ENCODE measurements around the gene ARHGEF17.

Gene ARHGEF17

DNA sequence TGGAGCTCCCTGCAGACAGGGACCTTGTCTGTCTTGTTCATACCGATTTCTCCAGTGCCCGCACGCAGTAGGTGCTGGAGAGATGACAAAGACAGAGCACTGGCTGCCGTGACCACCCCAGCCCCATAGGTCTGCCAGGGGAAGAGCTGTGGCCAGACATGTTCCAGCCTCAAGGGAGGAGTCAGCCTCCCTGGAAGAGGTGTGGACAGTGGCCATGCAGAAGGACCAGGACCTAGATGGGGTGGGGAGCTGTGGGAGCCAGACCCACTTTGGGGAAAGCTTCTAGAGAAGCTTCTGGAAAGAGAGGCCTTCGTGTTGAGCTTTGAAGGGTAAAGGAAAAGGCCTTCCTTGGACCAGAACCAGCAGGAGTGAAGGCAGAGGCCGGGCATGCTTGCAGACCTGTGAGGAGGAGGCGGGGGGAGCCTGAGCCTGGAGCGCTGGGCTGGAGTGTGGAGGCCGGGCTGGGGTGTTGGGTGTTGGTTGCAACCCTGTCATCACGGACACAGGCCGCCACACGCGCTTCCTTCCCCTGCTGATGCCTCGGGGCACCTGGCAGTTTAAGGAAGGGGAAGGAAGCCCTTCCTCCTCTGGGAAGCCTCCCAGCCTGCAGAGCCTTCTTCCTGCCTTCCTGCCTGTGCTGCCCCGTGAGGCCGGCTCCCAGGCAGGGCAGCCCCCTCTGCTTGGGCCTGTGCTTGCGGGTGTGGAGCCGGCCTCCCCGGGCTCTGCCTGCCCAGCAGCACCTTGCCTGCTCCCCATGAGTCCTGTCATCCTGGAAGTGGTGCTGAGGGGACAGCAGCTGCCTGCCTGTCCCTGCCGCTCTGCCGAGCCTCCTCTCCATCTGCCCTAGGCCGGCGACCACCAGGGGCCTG, 80.4 kb downstream of the ARHGEF17 start:
- no peak for ATAC-seq
- no peak for TF ChIP-seq PPARA (CRISPR knock-in tag; IDR thresholded peaks at IDR 0.05; ENCODE audit: borderline replicate concordance)
- TF ChIP-seq ZNF8 (CRISPR knock-in tag; IDR thresholded peaks at IDR 0.05) = no peak
- TF ChIP-seq, protein P1, sequence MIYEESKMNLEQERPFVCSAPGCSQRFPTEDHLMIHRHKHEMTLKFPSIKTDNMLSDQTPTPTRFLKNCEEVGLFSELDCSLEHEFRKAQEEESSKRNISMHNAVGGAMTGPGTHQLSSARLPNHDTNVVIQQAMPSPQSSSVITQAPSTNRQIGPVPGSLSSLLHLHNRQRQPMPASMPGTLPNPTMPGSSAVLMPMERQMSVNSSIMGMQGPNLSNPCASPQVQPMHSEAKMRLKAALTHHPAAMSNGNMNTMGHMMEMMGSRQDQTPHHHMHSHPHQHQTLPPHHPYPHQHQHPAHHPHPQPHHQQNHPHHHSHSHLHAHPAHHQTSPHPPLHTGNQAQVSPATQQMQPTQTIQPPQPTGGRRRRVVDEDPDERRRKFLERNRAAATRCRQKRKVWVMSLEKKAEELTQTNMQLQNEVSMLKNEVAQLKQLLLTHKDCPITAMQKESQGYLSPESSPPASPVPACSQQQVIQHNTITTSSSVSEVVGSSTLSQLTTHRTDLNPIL (CRISPR knock-in tag; IDR thresholded peaks at IDR 0.05; ENCODE audit: low read depth) = no peak
- no peak for TF ChIP-seq TCF4 (CRISPR knock-in tag; IDR thresholded peaks at IDR 0.05; ENCODE audit: borderline replicate concordance)
- TF ChIP-seq PATZ1 (CRISPR knock-in tag; IDR thresholded peaks at IDR 0.05; ENCODE audit: borderline replicate concordance) = no peak
- no peak for TF ChIP-seq POU6F1 (CRISPR knock-in tag; IDR thresholded peaks at IDR 0.05; ENCODE audit: borderline replicate concordance, low read depth)
- no peak for TF ChIP-seq ZC3H10 (CRISPR knock-in tag; IDR thresholded peaks at IDR 0.05)
- no peak for TF ChIP-seq ZFP3 (CRISPR knock-in tag; IDR thresholded peaks at IDR 0.05)
- TF ChIP-seq ZNF70 (CRISPR knock-in tag; IDR thresholded peaks at IDR 0.05) = no peak
- TF ChIP-seq, protein P2, sequence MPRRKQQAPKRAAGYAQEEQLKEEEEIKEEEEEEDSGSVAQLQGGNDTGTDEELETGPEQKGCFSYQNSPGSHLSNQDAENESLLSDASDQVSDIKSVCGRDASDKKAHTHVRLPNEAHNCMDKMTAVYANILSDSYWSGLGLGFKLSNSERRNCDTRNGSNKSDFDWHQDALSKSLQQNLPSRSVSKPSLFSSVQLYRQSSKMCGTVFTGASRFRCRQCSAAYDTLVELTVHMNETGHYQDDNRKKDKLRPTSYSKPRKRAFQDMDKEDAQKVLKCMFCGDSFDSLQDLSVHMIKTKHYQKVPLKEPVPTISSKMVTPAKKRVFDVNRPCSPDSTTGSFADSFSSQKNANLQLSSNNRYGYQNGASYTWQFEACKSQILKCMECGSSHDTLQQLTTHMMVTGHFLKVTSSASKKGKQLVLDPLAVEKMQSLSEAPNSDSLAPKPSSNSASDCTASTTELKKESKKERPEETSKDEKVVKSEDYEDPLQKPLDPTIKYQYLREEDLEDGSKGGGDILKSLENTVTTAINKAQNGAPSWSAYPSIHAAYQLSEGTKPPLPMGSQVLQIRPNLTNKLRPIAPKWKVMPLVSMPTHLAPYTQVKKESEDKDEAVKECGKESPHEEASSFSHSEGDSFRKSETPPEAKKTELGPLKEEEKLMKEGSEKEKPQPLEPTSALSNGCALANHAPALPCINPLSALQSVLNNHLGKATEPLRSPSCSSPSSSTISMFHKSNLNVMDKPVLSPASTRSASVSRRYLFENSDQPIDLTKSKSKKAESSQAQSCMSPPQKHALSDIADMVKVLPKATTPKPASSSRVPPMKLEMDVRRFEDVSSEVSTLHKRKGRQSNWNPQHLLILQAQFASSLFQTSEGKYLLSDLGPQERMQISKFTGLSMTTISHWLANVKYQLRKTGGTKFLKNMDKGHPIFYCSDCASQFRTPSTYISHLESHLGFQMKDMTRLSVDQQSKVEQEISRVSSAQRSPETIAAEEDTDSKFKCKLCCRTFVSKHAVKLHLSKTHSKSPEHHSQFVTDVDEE (CRISPR knock-in tag; IDR thresholded peaks at IDR 0.05) = no peak
- no peak for TF ChIP-seq BACH2 (CRISPR knock-in tag; IDR thresholded peaks at IDR 0.05; ENCODE audit: borderline replicate concordance)

GRCh38 chr11:73389134-73389525, 81.1 kb downstream of the ARHGEF17 start:
- ATAC-seq = no peak

DNA sequence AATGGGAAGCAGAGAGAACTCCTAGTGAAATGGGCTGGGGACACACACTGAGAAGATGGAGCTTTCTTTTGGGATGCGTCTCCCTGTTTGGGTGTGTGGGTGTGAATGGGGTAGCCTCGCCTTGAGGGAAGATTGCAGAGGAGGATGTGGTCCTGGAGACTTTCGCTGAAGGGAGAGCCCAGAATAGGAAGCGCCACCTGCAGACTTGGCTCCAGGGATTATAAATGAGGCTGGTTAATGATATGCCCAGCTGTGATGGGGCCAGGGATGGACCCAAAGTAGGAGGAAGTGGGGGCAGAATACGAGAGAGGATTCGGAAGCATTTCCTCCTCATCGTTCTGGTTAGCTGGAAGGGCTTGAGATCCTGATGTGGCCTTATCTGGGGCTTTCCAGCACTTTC, 81.8 kb downstream of the ARHGEF17 start:
- TF ChIP-seq SNAI2 (CRISPR knock-in tag; IDR thresholded peaks at IDR 0.05) (no peak), PPARA (CRISPR knock-in tag; IDR thresholded peaks at IDR 0.05; ENCODE audit: borderline replicate concordance) (no peak)
- ATAC-seq = no peak

More at GRCh38 chr11:73389134-73389525, 81.1 kb downstream of the ARHGEF17 start:
- no peak for TF ChIP-seq ESRRG (CRISPR knock-in tag; IDR thresholded peaks at IDR 0.05)
- no peak for TF ChIP-seq POU6F1 (CRISPR knock-in tag; IDR thresholded peaks at IDR 0.05; ENCODE audit: borderline replicate concordance, low read depth)
- no peak for TF ChIP-seq ZNF565 (CRISPR knock-in tag; conservative IDR thresholded peaks at IDR 0.05; ENCODE audit: low read depth)
- TF ChIP-seq BACH2 (CRISPR knock-in tag; IDR thresholded peaks at IDR 0.05; ENCODE audit: borderline replicate concordance) = no peak
- TF ChIP-seq ISL1 (CRISPR knock-in tag; IDR thresholded peaks at IDR 0.05) = no peak

All from SK-N-SH treated with all-trans-retinoic acid at 6 μM for 48 hours (cell line).